ENCODE data around the gene POLD3.

The POLD3 gene

GRCh38 chr11:74680703-74681531, 88.5 kb downstream of the POLD3 start:
- no peak for TF ChIP-seq CTCF (IDR thresholded peaks at IDR 0.05; ENCODE audit: control insufficient read depth, insufficient read depth, low read depth, low read length, missing control alignments)
- H3K4me3 ChIP-seq (ENCODE audit: control insufficient read depth, low read depth, low read length), result no peak overlapping the region
- DNase-seq (ENCODE audit: low read depth), result no peak

GRCh38 chr11:74681686-74682651, 89.6 kb downstream of the POLD3 start:
- DNase-seq (ENCODE audit: low read depth), result no peak
- no peak for TF ChIP-seq CTCF (IDR thresholded peaks at IDR 0.05; ENCODE audit: control insufficient read depth, insufficient read depth, low read depth, low read length, missing control alignments)
- H3K4me3 ChIP-seq (ENCODE audit: control insufficient read depth, low read depth, low read length), result no peak overlapping the region

GRCh38 chr11:74682731-74683278, 90.4 kb downstream of the POLD3 start:
- H3K4me3 ChIP-seq (ENCODE audit: control insufficient read depth, low read depth, low read length), result no peak overlapping the region
- DNase-seq (ENCODE audit: low read depth), result no peak
- no peak for TF ChIP-seq CTCF (IDR thresholded peaks at IDR 0.05; ENCODE audit: control insufficient read depth, insufficient read depth, low read depth, low read length, missing control alignments)

GRCh38 chr11:74683279-74683871, 91.0 kb downstream of the POLD3 start:
- H3K4me3 ChIP-seq (ENCODE audit: control insufficient read depth, low read depth, low read length), result no peak overlapping the region

GRCh38 chr11:74683941-74684481, 91.6 kb downstream of the POLD3 start:
- no peak overlapping the region for H3K4me3 ChIP-seq (ENCODE audit: control insufficient read depth, low read depth, low read length)

More at GRCh38 chr11:74683279-74683871, 91.0 kb downstream of the POLD3 start:
- no peak for DNase-seq (ENCODE audit: low read depth)
- TF ChIP-seq CTCF (IDR thresholded peaks at IDR 0.05; ENCODE audit: control insufficient read depth, insufficient read depth, low read depth, low read length, missing control alignments), result peak; percentile 39

More at GRCh38 chr11:74683941-74684481, 91.6 kb downstream of the POLD3 start:
- no peak for DNase-seq (ENCODE audit: low read depth)
- no peak for TF ChIP-seq CTCF (IDR thresholded peaks at IDR 0.05; ENCODE audit: control insufficient read depth, insufficient read depth, low read depth, low read length, missing control alignments)

Data from AG09309 (cell line).